HG02884 (cell line): ENCODE data around the gene COQ8B.

ENCODE experiments used
- ATAC-seq: cut with Tn5 transposase; IDR thresholded peaks from one replicate; pipeline ENCODE4 v1.9.1; 2021; ENCODE audit warnings: mild to moderate bottlenecking, moderate library complexity; ENCODE audit not compliant: unreplicated experiment

The COQ8B gene

DNA sequence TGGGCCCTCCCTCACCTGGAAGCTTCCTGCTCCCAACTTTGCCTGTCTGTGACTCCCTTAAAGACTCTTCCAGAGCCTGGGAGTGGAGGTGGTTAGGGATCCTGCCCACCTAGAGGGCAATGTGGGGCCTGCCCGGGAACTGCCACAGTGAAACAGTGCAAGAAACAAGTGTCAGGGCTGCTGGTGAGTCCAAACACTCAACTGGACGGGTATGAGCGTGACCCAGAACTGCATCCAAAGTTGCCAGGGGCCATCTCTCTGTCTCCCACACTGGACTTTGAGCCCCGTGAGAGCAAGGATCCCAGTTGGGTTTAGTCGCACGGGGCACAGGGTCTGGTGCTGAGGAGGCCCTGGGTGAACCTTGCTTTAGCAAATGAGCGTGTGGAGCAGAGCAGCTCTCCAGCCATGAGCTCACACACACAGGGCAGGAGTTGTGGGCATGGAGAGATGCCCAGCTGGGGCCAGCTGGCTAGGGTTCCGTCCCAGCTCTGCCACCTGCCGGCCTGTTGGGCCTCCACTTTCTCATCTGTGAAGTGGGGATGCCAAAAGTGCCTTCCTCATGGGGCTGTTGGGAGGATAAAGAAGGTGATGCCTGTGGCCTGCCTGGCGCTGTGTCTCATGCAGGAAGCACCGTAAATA is 23.4 kb downstream of the COQ8B start:
- ATAC-seq = no peak

DNA sequence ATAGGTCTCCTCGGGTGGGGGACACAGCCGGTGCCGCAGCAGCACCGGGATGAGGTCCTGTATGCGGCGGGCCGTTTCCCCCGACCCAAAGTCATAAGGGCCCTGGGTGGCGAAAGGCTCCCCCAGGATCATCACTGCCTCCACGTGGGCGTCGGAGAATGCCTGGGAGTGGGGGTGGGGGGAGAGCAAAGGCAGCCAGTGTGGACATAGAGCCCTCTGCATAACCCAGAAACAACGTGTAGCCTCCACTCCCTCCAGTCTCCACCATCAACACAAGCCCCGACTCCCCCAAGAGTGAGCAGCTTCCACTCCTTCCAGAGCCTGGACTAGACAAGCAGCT is 24.5 kb downstream of the COQ8B start:
- no peak for ATAC-seq

- no peak for ATAC-seq
Measured at GRCh38 chr19:40691421-40692211, 25.1 kb downstream of the COQ8B start.

DNA sequence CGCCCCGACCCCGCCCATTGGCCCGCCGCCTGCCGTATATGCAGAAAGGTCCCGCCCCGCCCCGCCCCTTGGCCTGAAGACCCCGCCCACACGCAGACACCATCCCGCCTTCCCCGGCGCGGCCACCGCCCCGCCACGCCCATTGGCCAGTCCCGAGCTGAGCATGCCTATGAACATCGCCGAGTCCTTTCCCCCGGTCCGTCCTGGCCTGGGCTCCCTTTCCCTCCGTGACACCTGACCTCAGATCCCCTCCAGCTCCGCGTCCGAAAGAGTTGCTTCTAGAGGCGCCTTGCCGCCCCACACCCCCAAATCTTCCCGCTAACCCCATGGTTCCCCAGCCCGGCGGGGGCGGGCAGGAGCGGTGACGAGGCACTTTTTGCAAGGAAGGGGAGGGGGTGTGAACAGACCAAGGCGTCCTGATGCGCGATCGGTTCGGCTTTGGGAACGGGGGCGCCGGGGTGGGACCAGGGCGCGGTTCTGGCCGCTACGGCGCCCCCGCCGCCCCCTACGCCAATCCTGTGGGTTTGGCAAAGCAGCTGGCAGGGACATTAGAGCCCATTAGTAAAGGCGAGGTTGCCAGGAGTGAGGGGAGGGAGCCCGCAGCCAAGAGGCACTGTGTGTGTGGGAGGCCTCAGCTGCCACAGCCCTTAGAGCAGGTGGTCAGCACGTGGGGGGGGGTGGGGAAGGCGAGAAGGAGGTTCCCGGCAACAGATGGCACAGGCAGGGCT is 25.8 kb downstream of the COQ8B start:
- ATAC-seq = peak; percentile 54

- peak; percentile 38 for ATAC-seq
Measured at GRCh38 chr19:40690050-40690692, 26.5 kb downstream of the COQ8B start, which contains the start of gene NUMBL. NUMBL (minus strand) TSS chr19:40690651; CDS start chr19:40690483, 168 bp downstream.

- no peak for ATAC-seq
Measured at GRCh38 chr19:40689339-40690049, 27.2 kb downstream of the COQ8B start.

DNA sequence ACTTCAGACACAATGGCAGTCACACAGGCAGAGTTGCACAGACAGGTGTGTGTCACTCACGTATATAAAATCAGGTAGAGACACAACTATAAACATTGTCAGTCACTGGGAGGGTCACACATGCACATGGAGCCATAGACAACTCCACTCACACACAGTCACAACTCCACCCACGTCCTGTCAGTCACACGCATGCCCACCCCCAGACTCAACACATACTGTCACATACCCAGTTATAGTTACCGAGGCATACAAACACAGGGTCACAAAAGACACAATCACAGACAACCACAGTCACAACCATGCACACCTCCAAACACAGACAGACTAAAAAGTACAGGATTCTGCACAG is 27.7 kb downstream of the COQ8B start:
- ATAC-seq = no peak

DNA sequence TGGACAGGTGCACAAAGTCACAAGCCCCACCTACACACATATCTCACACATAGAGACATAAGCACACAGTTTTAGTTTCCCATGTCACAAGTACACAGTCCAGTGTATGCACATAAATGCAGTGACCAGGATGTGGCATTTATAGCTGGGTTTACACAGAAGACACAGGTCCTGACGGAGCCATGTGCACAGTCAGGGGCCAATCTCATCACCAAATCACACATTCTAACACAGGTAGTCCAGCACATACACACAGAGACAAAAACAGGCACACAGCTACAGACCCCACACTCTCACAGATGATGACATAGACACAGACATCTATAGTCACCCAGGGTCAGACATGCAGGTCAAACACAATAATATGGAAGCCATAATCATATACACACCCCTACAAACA is 28.4 kb downstream of the COQ8B start:
- ATAC-seq = no peak

DNA sequence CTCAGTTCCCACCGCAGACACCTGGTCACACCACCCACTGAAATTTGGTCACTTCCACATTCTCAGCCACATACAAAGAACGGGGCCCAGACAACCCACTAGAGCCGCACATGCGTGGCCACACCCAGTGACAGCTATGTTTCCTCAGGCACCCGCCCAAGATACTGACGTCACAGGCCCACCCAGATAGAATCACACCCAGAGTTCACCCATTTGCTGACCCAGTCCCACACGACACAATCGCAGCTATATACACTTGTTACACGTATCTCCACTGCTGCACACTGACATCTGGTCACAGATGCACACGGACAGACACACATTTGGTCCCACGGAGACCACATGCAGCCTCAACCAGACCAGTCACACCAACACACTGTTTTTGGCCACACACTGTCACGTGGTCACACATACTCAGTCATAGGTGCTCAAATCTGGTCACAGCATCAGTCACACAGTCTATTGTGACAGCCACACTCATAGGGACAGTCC is 29.1 kb downstream of the COQ8B start:
- ATAC-seq = no peak

- no peak for ATAC-seq
Measured at GRCh38 chr19:40686882-40687524, 29.7 kb downstream of the COQ8B start.

DNA sequence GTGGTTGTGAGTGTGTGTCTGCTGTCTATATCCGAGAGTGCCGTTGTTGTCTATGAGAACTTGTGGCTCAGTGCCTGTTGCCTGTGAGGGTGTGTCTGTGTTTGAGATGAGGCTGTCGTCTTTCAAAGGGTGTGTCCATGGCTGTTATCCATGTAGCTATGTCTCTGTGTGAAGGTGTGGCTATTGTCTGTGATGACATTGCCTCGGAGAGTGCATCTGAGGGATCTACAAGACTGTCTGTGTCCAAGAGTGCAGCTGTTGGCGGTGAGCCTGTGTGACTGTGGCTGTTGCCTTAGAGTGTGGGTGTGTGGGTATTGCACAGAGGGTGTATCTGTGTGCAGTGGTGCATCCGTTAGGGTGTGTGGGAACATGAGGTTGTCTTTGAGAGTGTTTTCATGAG is 31.1 kb downstream of the COQ8B start:
- ATAC-seq = no peak

- no peak for ATAC-seq
Measured at GRCh38 chr19:40685016-40685526, 31.6 kb downstream of the COQ8B start.

DNA sequence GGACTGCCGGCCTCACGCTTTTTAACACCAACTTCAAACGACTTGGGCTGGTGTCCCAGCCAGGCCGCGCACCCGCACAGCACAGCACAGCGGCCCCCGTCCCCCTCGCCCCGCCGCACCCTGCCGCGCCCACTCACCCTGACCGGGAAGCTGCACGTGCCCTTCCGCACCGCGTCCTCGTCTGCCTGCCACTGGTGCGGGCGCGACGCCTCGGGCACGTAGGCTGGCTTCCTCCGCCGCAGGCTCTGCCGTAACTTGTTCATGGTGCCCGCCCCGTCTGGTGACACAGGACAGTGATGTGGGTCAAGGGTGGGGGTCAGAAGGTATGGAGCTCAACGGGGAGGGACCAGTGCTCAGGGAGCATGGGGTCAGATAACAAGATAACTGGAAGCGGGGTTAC is 32.4 kb downstream of the COQ8B start:
- no peak for ATAC-seq

- ATAC-seq = no peak
Measured at GRCh38 chr19:40683437-40683836, 33.2 kb downstream of the COQ8B start.

- ATAC-seq = no peak
Measured at GRCh38 chr19:40682431-40682964, 34.2 kb downstream of the COQ8B start.

DNA sequence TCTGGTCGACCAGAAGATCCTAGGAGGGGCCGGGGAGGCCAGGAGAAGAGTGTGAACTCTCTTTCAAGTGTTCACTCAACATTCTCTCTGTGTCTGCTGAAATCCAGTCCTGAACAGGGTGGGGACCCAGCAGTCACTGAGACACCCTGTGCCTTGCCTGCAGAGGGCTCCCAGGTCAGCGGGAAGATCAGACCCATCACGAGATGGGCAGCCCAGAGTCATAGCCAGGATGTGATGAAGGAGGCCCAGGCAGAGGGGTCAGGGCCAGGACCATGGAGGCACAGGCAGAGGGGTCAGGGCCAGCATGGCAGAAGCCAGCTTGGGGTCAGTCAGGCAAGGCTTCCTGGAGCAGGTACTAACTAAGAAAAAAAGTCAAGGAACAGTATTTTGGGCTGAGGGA is 35.6 kb downstream of the COQ8B start:
- ATAC-seq = no peak

DNA sequence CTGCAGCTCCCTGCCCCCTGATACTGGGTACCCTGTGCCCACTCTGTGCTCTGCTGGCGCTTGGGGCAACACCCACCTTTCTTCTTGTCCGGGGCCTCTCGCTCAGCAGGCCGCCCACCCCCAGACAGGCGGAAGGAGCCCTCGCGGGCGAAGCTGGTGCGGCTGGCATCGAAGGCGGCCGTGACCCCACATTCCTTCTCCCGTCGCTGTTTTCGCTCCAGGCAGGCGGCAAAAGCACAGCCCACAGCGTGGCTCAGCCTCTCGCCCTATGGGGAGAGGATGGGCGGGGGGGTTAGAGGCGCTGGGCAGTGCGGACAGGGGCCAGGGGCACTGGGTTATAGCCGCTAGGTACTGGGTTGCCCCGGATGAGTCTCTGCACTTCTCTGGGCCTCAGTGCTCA is 39.5 kb downstream of the COQ8B start:
- ATAC-seq = no peak

DNA sequence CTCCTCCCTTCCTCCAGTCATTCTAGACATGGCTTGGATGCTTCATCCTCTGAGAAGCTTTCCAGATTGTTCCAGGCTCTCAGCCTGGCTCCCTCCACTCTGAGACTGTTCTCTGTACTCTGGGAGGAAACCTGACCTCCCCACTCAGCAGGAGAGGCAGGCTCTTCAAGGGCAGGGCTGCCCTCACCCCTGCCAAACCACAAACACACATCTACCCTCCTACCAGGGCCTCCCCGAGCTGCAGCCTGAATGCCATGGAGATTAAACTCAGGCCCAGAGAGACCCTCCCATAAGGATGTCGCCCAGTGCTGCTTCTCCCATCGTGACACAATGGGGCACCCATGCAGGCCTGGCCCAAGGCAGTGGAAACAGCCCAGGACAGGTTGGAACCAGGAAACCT is 42.4 kb downstream of the COQ8B start:
- ATAC-seq = no peak

GRCh38 chr19:40673397-40673796 is 43.3 kb downstream of the COQ8B start:
- no peak for ATAC-seq
